GM19193 (cell line): Measurements from ENCODE around the gene TGFB1I1.

Experiments
- POLR2A ChIP-seq: IDR thresholded peaks from 4 replicates; pipeline ENCODE4 v1.6.1; 2011; ENCODE audit not compliant: insufficient read depth, insufficient read length; ENCODE audit errors: extremely low read depth

The TGFB1I1 gene

GRCh38 chr16:31461201-31461920 is 10.6 kb upstream of the TGFB1I1 start:
- TF ChIP-seq POLR2A = no peak

GRCh38 chr16:31461921-31462804 is 9.8 kb upstream of the TGFB1I1 start:
- no peak for TF ChIP-seq POLR2A

DNA sequence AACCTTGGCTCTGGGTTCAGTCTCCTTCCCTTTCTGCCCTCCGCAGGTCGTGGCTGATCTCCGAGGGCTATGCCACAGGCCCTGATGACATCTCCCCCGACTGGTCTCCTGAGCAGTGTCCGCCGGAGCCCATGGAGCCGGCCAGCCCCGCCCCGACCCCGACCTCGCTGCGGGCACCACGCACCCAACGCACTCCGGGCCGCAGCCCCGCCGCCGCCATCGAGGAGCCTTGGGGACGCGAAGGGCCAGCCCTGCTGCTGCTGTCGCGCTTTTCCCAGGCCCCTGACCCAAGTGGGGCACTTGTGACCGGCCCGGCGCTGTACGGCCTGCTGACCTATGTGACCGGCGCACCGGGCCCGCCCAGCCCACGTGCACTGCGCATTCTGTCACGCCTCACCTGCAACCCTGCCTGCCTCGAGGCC is 7.6 kb upstream of the TGFB1I1 start:
- no peak for TF ChIP-seq POLR2A

DNA sequence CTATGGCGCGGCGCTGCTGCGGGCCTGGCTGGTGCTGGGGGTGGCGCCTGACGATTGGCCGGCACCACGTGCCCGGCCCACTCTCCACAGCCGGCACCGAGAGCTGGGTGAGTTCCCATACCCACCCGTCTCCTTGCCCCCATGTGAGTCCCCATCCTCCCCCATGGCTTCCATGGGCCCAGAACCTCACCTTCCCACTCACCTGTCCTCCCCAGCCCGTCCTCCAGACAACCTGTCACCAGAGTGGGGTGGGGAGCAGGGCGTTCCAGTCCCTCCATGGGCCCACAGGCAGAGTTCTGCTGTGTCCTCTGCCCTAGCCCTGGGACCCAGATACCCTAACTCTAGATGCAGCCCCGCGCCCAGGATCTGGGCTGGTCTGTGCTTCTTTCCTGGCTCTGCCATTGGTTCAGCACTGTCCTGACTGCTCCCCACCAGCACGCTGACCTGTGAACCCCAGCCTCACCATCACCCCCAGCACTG is 7.1 kb upstream of the TGFB1I1 start:
- TF ChIP-seq POLR2A = no peak

- TF ChIP-seq POLR2A = no peak
Measured at GRCh38 chr16:31465788-31466370, 6.1 kb upstream of the TGFB1I1 start.

- TF ChIP-seq POLR2A = no peak
Measured at GRCh38 chr16:31466381-31466841, 5.5 kb upstream of the TGFB1I1 start.

DNA sequence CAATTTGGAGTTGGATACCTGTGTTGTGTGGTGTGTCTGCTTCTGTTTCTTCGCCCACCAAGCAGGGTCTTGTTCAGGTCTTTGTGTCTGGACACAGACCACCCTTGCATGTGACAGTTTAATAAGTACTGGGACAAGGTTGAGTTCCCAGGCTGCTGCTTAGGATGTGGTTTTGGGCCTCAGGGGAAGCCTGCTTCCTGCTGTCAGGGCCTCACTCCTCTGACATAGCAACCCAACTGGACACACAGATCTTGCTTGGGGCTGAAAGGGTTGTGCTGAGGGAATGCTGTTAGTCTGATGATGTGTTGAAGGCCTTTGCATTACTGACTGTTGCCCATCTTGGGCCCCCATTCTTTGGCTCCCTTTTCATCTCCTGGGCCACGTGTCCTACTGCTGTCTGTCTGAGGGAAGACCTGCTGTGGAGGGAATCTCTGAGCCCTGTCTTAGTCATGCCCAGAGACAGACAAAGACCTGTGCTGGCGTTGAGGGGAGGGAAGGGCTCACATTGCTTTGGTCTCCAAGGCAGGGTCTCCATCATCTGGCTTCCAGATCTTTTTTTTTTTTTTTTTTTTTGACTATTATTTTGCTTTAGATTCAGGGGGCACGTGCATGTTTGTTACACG is 4.7 kb upstream of the TGFB1I1 start:
- TF ChIP-seq POLR2A = no peak

- no peak for TF ChIP-seq POLR2A
Measured at GRCh38 chr16:31467858-31468257, 4.1 kb upstream of the TGFB1I1 start.

GRCh38 chr16:31470615-31471014 is 1.3 kb upstream of the TGFB1I1 start:
- no peak for TF ChIP-seq POLR2A

- no peak for TF ChIP-seq POLR2A
Measured at GRCh38 chr16:31471241-31471874, 594 bp upstream of the TGFB1I1 start.

GRCh38 chr16:31472709-31473203 is 804 bp downstream of the TGFB1I1 start:
- no peak for TF ChIP-seq POLR2A

DNA sequence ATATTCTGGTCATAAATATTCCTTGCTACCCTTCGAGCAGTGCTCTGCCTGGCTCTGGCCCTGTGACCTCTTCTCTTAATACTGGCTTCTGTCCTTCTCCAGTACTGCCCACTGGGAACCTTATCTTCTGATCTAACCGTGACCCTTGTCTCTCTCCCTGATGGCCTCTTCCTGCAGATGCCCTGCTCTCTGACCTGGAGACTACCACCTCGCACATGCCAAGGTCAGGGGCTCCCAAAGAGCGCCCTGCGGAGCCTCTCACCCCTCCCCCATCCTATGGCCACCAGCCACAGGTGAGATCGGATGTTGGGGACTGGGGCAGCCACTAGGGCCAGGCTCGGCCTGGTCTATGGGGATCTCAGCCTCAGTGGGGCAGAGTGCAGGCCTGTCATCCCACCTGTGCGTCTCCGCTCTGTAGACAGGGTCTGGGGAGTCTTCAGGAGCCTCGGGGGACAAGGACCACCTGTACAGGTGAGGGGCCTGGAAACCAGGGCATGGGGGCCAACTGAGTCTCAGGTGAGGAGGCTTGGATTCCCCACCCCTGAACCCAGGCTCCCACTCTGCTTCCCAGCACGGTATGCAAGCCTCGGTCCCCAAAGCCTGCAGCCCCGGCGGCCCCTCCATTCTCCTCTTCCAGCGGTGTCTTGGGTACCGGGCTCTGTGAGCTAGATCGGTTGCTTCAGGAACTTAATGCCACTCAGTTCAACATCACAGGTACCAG is 1.5 kb downstream of the TGFB1I1 start:
- no peak for TF ChIP-seq POLR2A

DNA sequence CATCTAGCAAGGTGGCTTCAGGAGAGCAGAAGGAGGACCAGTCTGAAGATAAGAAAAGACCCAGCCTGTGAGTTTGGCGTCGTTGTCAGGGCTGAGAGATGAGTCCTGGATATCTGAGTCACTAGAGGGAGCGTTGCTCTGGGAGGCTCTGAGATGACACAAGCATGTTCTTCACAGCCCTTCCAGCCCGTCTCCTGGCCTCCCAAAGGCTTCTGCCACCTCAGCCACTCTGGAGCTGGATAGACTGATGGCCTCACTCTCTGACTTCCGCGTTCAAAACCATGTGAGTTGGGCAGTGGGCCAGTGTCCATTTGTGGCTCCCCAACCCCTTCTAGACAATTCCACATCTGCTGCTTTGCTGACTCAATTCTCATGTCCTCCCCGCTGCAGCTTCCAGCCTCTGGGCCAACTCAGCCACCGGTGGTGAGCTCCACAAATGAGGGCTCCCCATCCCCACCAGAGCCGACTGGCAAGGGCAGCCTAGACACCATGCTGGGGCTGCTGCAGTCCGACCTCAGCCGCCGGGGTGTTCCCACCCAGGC is 2.3 kb downstream of the TGFB1I1 start:
- TF ChIP-seq POLR2A = no peak
